MG63 (cell line): ENCODE results near the gene TMEM190. TPM values are rescaled to one million over a fixed set of nuclear protein-coding genes. Genes with fewer than 3 reads are reported as not detected.

Experiments used
- DNase-seq: peaks from one replicate; pipeline ENCODE4 v3.0.0-alpha.2; 2020
- H3K27me3 ChIP-seq: fragments of 250-450 bp; sonication (Bioruptor Pico); 2 replicates; pipeline ENCODE4 v1.5.1; 2020; ENCODE audit warnings: mild to moderate bottlenecking, moderate library complexity
- H3K36me3 ChIP-seq: fragments of 250-450 bp; sonication (Bioruptor Pico); 2 replicates; pipeline ENCODE4 v1.5.1; 2020; ENCODE audit warnings: mild to moderate bottlenecking, moderate library complexity
- H3K4me3 ChIP-seq: fragments of 250-450 bp; sonication (Bioruptor Pico); 2 replicates; pipeline ENCODE4 v1.5.1; 2020; ENCODE audit warnings: mild to moderate bottlenecking, moderate library complexity
- H3K9me3 ChIP-seq: fragments of 250-450 bp; sonication (Bioruptor Pico); 2 replicates; pipeline ENCODE4 v1.5.1; 2020; ENCODE audit warnings: mild to moderate bottlenecking, moderate library complexity
- total RNA-seq: library from RNA; depleted of rRNA; stranded (reverse); fragments of >200 nt; shearing (Covaris generic); gene quantifications from 2 replicates; pipeline ENCODE4 v1.2.3, GENCODE V29; 2014; ENCODE audit warnings: low replicate concordance

Gene TMEM190
- total RNA-seq, 1 experiment from 2014 or later = not detected

GRCh38 chr19:55346725-55347441 is 29.7 kb upstream of the TMEM190 start:
- Histone ChIP-seq H3K4me3 (no peak overlapping the region), H3K9me3 (no peaks in the 10 kb centered on the region), H3K36me3 (peaks cover 13% of the 10 kb centered on the region), H3K27me3 (peaks cover 3% of the 10 kb centered on the region)
- DNase-seq = no peak

- H3K9me3 ChIP-seq = no peaks in the 10 kb centered on the region
- peaks cover 6% of the 10 kb centered on the region; the same call in 1 of the 2 replicates for H3K36me3 ChIP-seq
- no peak for DNase-seq
- no peak overlapping the region for H3K4me3 ChIP-seq
- H3K27me3 ChIP-seq = peaks cover 9% of the 10 kb centered on the region
Measured at GRCh38 chr19:55347442-55348009, 29.1 kb upstream of the TMEM190 start.

- no peaks in the 10 kb centered on the region for H3K9me3 ChIP-seq
- no peak overlapping the region for H3K4me3 ChIP-seq
- no peak for DNase-seq
- peaks cover 4% of the 10 kb centered on the region; the same call in 1 of the 2 replicates for H3K36me3 ChIP-seq
- peaks cover 19% of the 10 kb centered on the region for H3K27me3 ChIP-seq
Measured at GRCh38 chr19:55348317-55349034, 28.1 kb upstream of the TMEM190 start.

GRCh38 chr19:55350620-55351315 is 25.9 kb upstream of the TMEM190 start:
- Histone ChIP-seq H3K9me3 (no peaks in the 10 kb centered on the region), H3K36me3 (peaks cover 4% of the 10 kb centered on the region; the same call in 1 of the 2 replicates), H3K27me3 (peaks cover 38% of the 10 kb centered on the region), H3K4me3 (no peak overlapping the region)
- no peak for DNase-seq

- DNase-seq = no peak
- no peak overlapping the region for H3K4me3 ChIP-seq
- H3K36me3 ChIP-seq = no peaks in the 10 kb centered on the region; the same call in 1 of the 2 replicates
- no peaks in the 10 kb centered on the region for H3K9me3 ChIP-seq
- peaks cover 49% of the 10 kb centered on the region for H3K27me3 ChIP-seq
Measured at GRCh38 chr19:55352040-55352439, 24.6 kb upstream of the TMEM190 start.

- peaks cover 55% of the 10 kb centered on the region for H3K27me3 ChIP-seq
- H3K36me3 ChIP-seq = no peaks in the 10 kb centered on the region; the same call in 1 of the 2 replicates
- H3K9me3 ChIP-seq = no peaks in the 10 kb centered on the region
- H3K4me3 ChIP-seq = no peak overlapping the region
- no peak for DNase-seq
Measured at GRCh38 chr19:55352549-55353145, 24.0 kb upstream of the TMEM190 start.

- H3K36me3 ChIP-seq = no peaks in the 10 kb centered on the region; the same call in 1 of the 2 replicates
- no peak for DNase-seq
- no peaks in the 10 kb centered on the region for H3K9me3 ChIP-seq
- peaks cover 56% of the 10 kb centered on the region for H3K27me3 ChIP-seq
- peak overlapping the region; percentile 36 for H3K4me3 ChIP-seq
Measured at GRCh38 chr19:55353356-55353802, 23.2 kb upstream of the TMEM190 start.

- peak; percentile 38 for DNase-seq
Measured at GRCh38 chr19:55353803-55354697, 22.6 kb upstream of the TMEM190 start.

GRCh38 chr19:55354698-55355212 is 21.9 kb upstream of the TMEM190 start, which contains the start of gene COX6B2:
COX6B2 (minus strand) TSS chr19:55354719; CDS start chr19:55354521, 198 bp downstream.
- no peak for DNase-seq
- no peaks in the 10 kb centered on the region for H3K36me3 ChIP-seq
- H3K4me3 ChIP-seq = peak within 1 kb of the TSS; percentile 36
- H3K9me3 ChIP-seq = no peaks in the 10 kb centered on the region
- H3K27me3 ChIP-seq = peaks cover 56% of the 10 kb centered on the region

More at GRCh38 chr19:55353803-55354697, 22.6 kb upstream of the TMEM190 start:
- Histone ChIP-seq H3K4me3 (peak overlapping the region; percentile 36), H3K9me3 (no peaks in the 10 kb centered on the region), H3K27me3 (peaks cover 56% of the 10 kb centered on the region), H3K36me3 (no peaks in the 10 kb centered on the region)

GRCh38 chr19:55355213-55355821 is 21.3 kb upstream of the TMEM190 start:
- DNase-seq = no peak
- peaks cover 56% of the 10 kb centered on the region for H3K27me3 ChIP-seq
- no peaks in the 10 kb centered on the region for H3K36me3 ChIP-seq
- no peaks in the 10 kb centered on the region for H3K9me3 ChIP-seq
- no peak overlapping the region for H3K4me3 ChIP-seq

- H3K9me3 ChIP-seq = no peaks in the 10 kb centered on the region
- no peak for DNase-seq
- no peaks in the 10 kb centered on the region for H3K36me3 ChIP-seq
- peaks cover 37% of the 10 kb centered on the region for H3K27me3 ChIP-seq
- no peak overlapping the region for H3K4me3 ChIP-seq
Measured at GRCh38 chr19:55358493-55358892, 18.1 kb upstream of the TMEM190 start.

GRCh38 chr19:55358943-55359908 is 17.4 kb upstream of the TMEM190 start:
- Histone ChIP-seq H3K9me3 (no peaks in the 10 kb centered on the region), H3K4me3 (no peak overlapping the region), H3K36me3 (no peaks in the 10 kb centered on the region), H3K27me3 (peaks cover 29% of the 10 kb centered on the region)
- no peak for DNase-seq

GRCh38 chr19:55360902-55361301 is 15.7 kb upstream of the TMEM190 start:
- no peaks in the 10 kb centered on the region for H3K36me3 ChIP-seq
- H3K27me3 ChIP-seq = peaks cover 16% of the 10 kb centered on the region
- DNase-seq = no peak
- no peaks in the 10 kb centered on the region for H3K9me3 ChIP-seq
- no peak overlapping the region for H3K4me3 ChIP-seq
